GM23338 (cell line): ENCODE results near the gene ZFC3H1. TPM values are rescaled to one million over a fixed set of nuclear protein-coding genes. Genes with fewer than 3 reads are reported as not detected.

Experiments used
- ATAC-seq: fragments of 200-7000 bp; cut with Tn5 transposase; 3 replicates; pipeline ENCODE4 v1.9.1; 2020
- DNase-seq: peaks from one replicate; pipeline ENCODE4 v3.0.0-alpha.2; 2015; ENCODE audit warnings: low spot score
- H2AFZ ChIP-seq: fragments of 200-600 bp; sonication (generic); 2 replicates; pipeline ENCODE4 v1.8.0; 2016; ENCODE audit warnings: antibody characterized with exemption, mild to moderate bottlenecking, moderate library complexity
- H3F3A ChIP-seq: fragments of 200-600 bp; sonication (generic); replicated peaks from 2 replicates; pipeline ENCODE4 v1.8.0; 2017; ENCODE audit warnings: antibody characterized with exemption, mixed run types, low read depth
- H3K27ac ChIP-seq: fragments of 200-600 bp; sonication (generic); 2 replicates; pipeline ENCODE4 v1.6.1; 2016; ENCODE audit warnings: low read depth
- H3K27me3 ChIP-seq: fragments of 200-600 bp; sonication (generic); 2 replicates; pipeline ENCODE4 v1.8.0; 2016; ENCODE audit warnings: mild to moderate bottlenecking, mixed run types, moderate library complexity; ENCODE audit not compliant: insufficient read depth
- H3K36me3 ChIP-seq: fragments of 200-600 bp; sonication (generic); 2 replicates; pipeline ENCODE4 v1.8.0; 2016; ENCODE audit warnings: mild to moderate bottlenecking; ENCODE audit not compliant: insufficient read depth
- H3K4me1 ChIP-seq: fragments of 200-600 bp; sonication (generic); 2 replicates; pipeline ENCODE4 v1.8.0; 2016; ENCODE audit warnings: mild to moderate bottlenecking, moderate library complexity; ENCODE audit not compliant: insufficient read depth
- H3K4me2 ChIP-seq: fragments of 200-600 bp; sonication (generic); 2 replicates; pipeline ENCODE4 v1.7.1; 2017; ENCODE audit warnings: mixed run types
- H3K4me3 ChIP-seq: fragments of 200-600 bp; sonication (generic); 2 replicates; pipeline ENCODE4 v1.6.1; 2016; ENCODE audit warnings: mixed run types
- H3K79me2 ChIP-seq: fragments of 200-600 bp; sonication (generic); replicated peaks from 2 replicates; pipeline ENCODE4 v1.8.0; 2017; ENCODE audit warnings: mild to moderate bottlenecking; ENCODE audit not compliant: insufficient read depth
- H3K9me2 ChIP-seq: fragments of 200-600 bp; sonication (generic); 2 replicates; pipeline ENCODE4 v1.8.0; 2017; ENCODE audit not compliant: insufficient read depth
- H4K20me1 ChIP-seq: fragments of 200-600 bp; sonication (generic); replicated peaks from 2 replicates; pipeline ENCODE4 v1.8.0; 2017; ENCODE audit warnings: mild to moderate bottlenecking; ENCODE audit not compliant: insufficient read depth
- H3K27ac Mint-ChIP-seq: 2 replicates; pipeline ENCODE4 v1.8.0; 2020; ENCODE audit warnings: inconsistent platforms, mild to moderate bottlenecking, moderate library complexity, mixed read lengths
- H3K27me3 Mint-ChIP-seq: 3 replicates; pipeline ENCODE4 v1.8.0; 2022; ENCODE audit warnings: low read depth, mild to moderate bottlenecking, moderate library complexity, mixed read lengths, inconsistent platforms; ENCODE audit not compliant: insufficient read depth, poor library complexity
- H3K36me3 Mint-ChIP-seq: 3 replicates; pipeline ENCODE4 v1.8.0; 2021; ENCODE audit warnings: low read depth, mild to moderate bottlenecking, inconsistent platforms, moderate library complexity, mixed read lengths
- H3K4me1 Mint-ChIP-seq: 3 replicates; pipeline ENCODE4 v1.8.0; 2020; ENCODE audit warnings: mild to moderate bottlenecking, inconsistent platforms, mixed read lengths
- H3K4me3 Mint-ChIP-seq: 3 replicates; pipeline ENCODE4 v1.8.0; 2021; ENCODE audit warnings: moderate library complexity, mild to moderate bottlenecking, inconsistent platforms, mixed read lengths
- H3K9me3 Mint-ChIP-seq: 3 replicates; pipeline ENCODE4 v1.8.0; 2020; ENCODE audit warnings: moderate library complexity, mild to moderate bottlenecking, inconsistent platforms, mixed read lengths
- CREB1 ChIP-seq: fragments of 250-450 bp; sonication (Bioruptor Pico); IDR thresholded peaks from 2 replicates; pipeline ENCODE4 v1.5.0; 2020; ENCODE audit warnings: low read depth, mild to moderate bottlenecking, moderate library complexity
- EZH2 ChIP-seq: fragments of 200-600 bp; sonication (generic); IDR thresholded peaks from one replicate; pipeline ENCODE4 v1.8.0; 2017; ENCODE audit warnings: antibody characterized with exemption, mild to moderate bottlenecking, low read depth; ENCODE audit not compliant: unreplicated experiment
- EZH2phosphoT487 ChIP-seq: fragments of 200-600 bp; sonication (generic); IDR thresholded peaks from one replicate; pipeline ENCODE4 v1.8.1; 2018; ENCODE audit warnings: antibody characterized with exemption; ENCODE audit not compliant: unreplicated experiment
- JUNB ChIP-seq: IDR thresholded peaks from one replicate; pipeline ENCODE4 v1.6.1; 2016; ENCODE audit warnings: antibody characterized with exemption; ENCODE audit not compliant: unreplicated experiment
- NANOG ChIP-seq: IDR thresholded peaks from 2 replicates; pipeline ENCODE4 v1.6.1; 2016; ENCODE audit warnings: antibody characterized with exemption, borderline replicate concordance
- POLR2AphosphoS5 ChIP-seq: IDR thresholded peaks from 2 replicates; pipeline ENCODE4 v1.6.1; 2016; ENCODE audit warnings: antibody characterized with exemption, low read depth
- STAT1 ChIP-seq: IDR thresholded peaks from one replicate; pipeline ENCODE4 v1.6.1; 2016; ENCODE audit warnings: antibody characterized with exemption; ENCODE audit not compliant: unreplicated experiment
- ZNF114 ChIP-seq: fragments of 250-450 bp; sonication (Bioruptor Pico); IDR thresholded peaks from 2 replicates; pipeline ENCODE4 v1.5.0; 2020; ENCODE audit warnings: mild to moderate bottlenecking, moderate library complexity
- ZNF331 ChIP-seq: fragments of 250-450 bp; sonication (Bioruptor Pico); IDR thresholded peaks from 2 replicates; pipeline ENCODE4 v1.5.0; 2020; ENCODE audit warnings: low read depth, mild to moderate bottlenecking, moderate library complexity
- polyA plus RNA-seq: library from polyadenylated mRNA; unstranded; fragments of >200 nt; fragmentation: Nextera tagmentation; extraction: Ambion mirVana; gene quantifications from 2 replicates; pipeline ENCODE4 v1.2.1, GENCODE V29; 2016
- total RNA-seq: library from RNA; depleted of rRNA; stranded (reverse); fragments of >200 nt; shearing (Covaris generic); gene quantifications from 2 replicates; pipeline ENCODE4 v1.2.3, GENCODE V29; 2014
- TF ChIP-seq, protein P1 (sequence below): IDR thresholded peaks from 2 replicates; pipeline ENCODE4 v1.6.1; 2016; ENCODE audit warnings: antibody characterized with exemption
- TF ChIP-seq, protein P2 (sequence below), 2 experiments: fragments of 200-600 bp in 1 of 2; sonication (generic) in 1 of 2; conservative IDR thresholded peaks; 2 replicates each; pipeline versions ENCODE4 v1.5.1 to v1.6.1; 2016 to 2017; ENCODE audit warnings: antibody characterized with exemption in 2 of 2, low read depth in 2 of 2, mild to moderate bottlenecking in 2 of 2, moderate library complexity in 1 of 2
- TF ChIP-seq, protein P3 (sequence below): fragments of 250-450 bp; sonication (Bioruptor Pico); IDR thresholded peaks from 2 replicates; pipeline ENCODE4 v1.5.0; 2020; ENCODE audit warnings: mild to moderate bottlenecking, moderate library complexity
- TF ChIP-seq, protein P4 (sequence below): IDR thresholded peaks from one replicate; pipeline ENCODE4 v1.6.1; 2018; ENCODE audit warnings: antibody characterized with exemption; ENCODE audit not compliant: unreplicated experiment

The ZFC3H1 gene
- total and polyA plus RNA-seq, 2 experiments from 2014 or later = 30.3 to 46.2 TPM

DNA sequence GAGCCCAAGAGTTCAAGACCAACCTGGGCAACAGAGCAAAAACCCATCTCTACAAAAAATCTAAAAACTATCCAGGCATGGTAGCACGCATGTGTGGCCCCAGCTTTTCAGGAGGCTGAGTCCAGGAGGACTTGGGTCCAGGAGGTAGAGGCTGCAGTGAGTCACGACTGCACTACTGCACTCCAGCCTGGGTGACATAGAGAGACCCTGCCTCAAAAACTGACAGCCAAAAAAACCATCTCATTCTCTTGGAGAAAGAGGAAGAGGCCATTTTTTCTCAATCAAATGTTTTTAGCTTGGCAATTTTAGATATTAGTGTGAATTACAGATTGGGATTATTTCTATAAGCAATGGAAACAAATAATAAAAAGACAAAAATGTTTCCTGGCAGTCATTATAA lies 38.2 kb downstream of the ZFC3H1 start:
- H3K36me3 Mint-ChIP-seq = peaks cover 75% of the 10 kb centered on the region
- H3K9me3 Mint-ChIP-seq = no peaks in the 10 kb centered on the region
- no peaks in the 10 kb centered on the region for H3K27me3 Mint-ChIP-seq
- no peaks in the 10 kb centered on the region for H3F3A ChIP-seq
- no peak overlapping the region for H3K27ac Mint-ChIP-seq
- TF ChIP-seq ZNF331 (CRISPR knock-in tag) = no peak
- TF ChIP-seq EZH2 = no peak
- TF ChIP-seq ZNF114 (CRISPR knock-in tag) = no peak
- TF ChIP-seq POLR2AphosphoS5 = no peak
- no peak for TF ChIP-seq JUNB
- TF ChIP-seq, protein P1, sequence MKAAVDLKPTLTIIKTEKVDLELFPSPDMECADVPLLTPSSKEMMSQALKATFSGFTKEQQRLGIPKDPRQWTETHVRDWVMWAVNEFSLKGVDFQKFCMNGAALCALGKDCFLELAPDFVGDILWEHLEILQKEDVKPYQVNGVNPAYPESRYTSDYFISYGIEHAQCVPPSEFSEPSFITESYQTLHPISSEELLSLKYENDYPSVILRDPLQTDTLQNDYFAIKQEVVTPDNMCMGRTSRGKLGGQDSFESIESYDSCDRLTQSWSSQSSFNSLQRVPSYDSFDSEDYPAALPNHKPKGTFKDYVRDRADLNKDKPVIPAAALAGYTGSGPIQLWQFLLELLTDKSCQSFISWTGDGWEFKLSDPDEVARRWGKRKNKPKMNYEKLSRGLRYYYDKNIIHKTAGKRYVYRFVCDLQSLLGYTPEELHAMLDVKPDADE = no peak
- TF ChIP-seq, protein P2, sequence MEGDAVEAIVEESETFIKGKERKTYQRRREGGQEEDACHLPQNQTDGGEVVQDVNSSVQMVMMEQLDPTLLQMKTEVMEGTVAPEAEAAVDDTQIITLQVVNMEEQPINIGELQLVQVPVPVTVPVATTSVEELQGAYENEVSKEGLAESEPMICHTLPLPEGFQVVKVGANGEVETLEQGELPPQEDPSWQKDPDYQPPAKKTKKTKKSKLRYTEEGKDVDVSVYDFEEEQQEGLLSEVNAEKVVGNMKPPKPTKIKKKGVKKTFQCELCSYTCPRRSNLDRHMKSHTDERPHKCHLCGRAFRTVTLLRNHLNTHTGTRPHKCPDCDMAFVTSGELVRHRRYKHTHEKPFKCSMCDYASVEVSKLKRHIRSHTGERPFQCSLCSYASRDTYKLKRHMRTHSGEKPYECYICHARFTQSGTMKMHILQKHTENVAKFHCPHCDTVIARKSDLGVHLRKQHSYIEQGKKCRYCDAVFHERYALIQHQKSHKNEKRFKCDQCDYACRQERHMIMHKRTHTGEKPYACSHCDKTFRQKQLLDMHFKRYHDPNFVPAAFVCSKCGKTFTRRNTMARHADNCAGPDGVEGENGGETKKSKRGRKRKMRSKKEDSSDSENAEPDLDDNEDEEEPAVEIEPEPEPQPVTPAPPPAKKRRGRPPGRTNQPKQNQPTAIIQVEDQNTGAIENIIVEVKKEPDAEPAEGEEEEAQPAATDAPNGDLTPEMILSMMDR (conservative IDR thresholded peaks at IDR 0.05; ENCODE audit: low read depth in 2 of 2) = no peak
- TF ChIP-seq, protein P3, sequence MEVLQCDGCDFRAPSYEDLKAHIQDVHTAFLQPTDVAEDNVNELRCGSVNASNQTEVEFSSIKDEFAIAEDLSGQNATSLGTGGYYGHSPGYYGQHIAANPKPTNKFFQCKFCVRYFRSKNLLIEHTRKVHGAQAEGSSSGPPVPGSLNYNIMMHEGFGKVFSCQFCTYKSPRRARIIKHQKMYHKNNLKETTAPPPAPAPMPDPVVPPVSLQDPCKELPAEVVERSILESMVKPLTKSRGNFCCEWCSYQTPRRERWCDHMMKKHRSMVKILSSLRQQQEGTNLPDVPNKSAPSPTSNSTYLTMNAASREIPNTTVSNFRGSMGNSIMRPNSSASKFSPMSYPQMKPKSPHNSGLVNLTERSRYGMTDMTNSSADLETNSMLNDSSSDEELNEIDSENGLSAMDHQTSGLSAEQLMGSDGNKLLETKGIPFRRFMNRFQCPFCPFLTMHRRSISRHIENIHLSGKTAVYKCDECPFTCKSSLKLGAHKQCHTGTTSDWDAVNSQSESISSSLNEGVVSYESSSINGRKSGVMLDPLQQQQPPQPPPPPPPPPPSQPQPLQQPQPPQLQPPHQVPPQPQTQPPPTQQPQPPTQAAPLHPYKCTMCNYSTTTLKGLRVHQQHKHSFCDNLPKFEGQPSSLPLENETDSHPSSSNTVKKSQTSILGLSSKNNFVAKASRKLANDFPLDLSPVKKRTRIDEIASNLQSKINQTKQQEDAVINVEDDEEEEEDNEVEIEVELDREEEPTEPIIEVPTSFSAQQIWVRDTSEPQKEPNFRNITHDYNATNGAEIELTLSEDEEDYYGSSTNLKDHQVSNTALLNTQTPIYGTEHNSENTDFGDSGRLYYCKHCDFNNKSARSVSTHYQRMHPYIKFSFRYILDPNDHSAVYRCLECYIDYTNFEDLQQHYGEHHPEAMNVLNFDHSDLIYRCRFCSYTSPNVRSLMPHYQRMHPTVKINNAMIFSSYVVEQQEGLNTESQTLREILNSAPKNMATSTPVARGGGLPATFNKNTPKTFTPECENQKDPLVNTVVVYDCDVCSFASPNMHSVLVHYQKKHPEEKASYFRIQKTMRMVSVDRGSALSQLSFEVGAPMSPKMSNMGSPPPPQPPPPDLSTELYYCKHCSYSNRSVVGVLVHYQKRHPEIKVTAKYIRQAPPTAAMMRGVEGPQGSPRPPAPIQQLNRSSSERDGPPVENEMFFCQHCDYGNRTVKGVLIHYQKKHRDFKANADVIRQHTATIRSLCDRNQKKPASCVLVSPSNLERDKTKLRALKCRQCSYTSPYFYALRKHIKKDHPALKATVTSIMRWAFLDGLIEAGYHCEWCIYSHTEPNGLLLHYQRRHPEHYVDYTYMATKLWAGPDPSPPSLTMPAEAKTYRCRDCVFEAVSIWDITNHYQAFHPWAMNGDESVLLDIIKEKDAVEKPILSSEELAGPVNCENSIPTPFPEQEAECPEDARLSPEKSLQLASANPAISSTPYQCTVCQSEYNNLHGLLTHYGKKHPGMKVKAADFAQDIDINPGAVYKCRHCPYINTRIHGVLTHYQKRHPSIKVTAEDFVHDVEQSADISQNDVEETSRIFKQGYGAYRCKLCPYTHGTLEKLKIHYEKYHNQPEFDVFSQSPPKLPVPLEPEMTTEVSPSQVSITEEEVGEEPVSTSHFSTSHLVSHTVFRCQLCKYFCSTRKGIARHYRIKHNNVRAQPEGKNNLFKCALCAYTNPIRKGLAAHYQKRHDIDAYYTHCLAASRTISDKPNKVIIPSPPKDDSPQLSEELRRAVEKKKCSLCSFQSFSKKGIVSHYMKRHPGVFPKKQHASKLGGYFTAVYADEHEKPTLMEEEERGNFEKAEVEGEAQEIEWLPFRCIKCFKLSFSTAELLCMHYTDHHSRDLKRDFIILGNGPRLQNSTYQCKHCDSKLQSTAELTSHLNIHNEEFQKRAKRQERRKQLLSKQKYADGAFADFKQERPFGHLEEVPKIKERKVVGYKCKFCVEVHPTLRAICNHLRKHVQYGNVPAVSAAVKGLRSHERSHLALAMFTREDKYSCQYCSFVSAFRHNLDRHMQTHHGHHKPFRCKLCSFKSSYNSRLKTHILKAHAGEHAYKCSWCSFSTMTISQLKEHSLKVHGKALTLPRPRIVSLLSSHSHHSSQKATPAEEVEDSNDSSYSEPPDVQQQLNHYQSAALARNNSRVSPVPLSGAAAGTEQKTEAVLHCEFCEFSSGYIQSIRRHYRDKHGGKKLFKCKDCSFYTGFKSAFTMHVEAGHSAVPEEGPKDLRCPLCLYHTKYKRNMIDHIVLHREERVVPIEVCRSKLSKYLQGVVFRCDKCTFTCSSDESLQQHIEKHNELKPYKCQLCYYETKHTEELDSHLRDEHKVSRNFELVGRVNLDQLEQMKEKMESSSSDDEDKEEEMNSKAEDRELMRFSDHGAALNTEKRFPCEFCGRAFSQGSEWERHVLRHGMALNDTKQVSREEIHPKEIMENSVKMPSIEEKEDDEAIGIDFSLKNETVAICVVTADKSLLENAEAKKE (CRISPR knock-in tag) = no peak
- TF ChIP-seq, protein P4, sequence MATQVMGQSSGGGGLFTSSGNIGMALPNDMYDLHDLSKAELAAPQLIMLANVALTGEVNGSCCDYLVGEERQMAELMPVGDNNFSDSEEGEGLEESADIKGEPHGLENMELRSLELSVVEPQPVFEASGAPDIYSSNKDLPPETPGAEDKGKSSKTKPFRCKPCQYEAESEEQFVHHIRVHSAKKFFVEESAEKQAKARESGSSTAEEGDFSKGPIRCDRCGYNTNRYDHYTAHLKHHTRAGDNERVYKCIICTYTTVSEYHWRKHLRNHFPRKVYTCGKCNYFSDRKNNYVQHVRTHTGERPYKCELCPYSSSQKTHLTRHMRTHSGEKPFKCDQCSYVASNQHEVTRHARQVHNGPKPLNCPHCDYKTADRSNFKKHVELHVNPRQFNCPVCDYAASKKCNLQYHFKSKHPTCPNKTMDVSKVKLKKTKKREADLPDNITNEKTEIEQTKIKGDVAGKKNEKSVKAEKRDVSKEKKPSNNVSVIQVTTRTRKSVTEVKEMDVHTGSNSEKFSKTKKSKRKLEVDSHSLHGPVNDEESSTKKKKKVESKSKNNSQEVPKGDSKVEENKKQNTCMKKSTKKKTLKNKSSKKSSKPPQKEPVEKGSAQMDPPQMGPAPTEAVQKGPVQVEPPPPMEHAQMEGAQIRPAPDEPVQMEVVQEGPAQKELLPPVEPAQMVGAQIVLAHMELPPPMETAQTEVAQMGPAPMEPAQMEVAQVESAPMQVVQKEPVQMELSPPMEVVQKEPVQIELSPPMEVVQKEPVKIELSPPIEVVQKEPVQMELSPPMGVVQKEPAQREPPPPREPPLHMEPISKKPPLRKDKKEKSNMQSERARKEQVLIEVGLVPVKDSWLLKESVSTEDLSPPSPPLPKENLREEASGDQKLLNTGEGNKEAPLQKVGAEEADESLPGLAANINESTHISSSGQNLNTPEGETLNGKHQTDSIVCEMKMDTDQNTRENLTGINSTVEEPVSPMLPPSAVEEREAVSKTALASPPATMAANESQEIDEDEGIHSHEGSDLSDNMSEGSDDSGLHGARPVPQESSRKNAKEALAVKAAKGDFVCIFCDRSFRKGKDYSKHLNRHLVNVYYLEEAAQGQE = no peak
- no peak for TF ChIP-seq CREB1 (CRISPR knock-in tag)
- TF ChIP-seq EZH2phosphoT487 = no peak
- no peak for TF ChIP-seq STAT1
- no peak for TF ChIP-seq NANOG
- H3K27me3 ChIP-seq = no peaks in the 10 kb centered on the region
- no peak overlapping the region for H3K4me3 ChIP-seq
- H3K27ac ChIP-seq = no peak overlapping the region
- no peaks in the 10 kb centered on the region for H3K79me2 ChIP-seq
- DNase-seq (no peak), ATAC-seq (no peak)
- H3K4me1 Mint-ChIP-seq = peaks cover 11% of the 10 kb centered on the region; the same call in 2 of the 3 replicates
- H3K36me3 ChIP-seq = peaks cover 50% of the 10 kb centered on the region
- no peak overlapping the region for H2AFZ ChIP-seq
- H3K4me3 Mint-ChIP-seq = no peak overlapping the region
- no peak overlapping the region for H3K4me2 ChIP-seq
- no peaks in the 10 kb centered on the region for H3K9me2 ChIP-seq
- H4K20me1 ChIP-seq = no peaks in the 10 kb centered on the region
- peaks cover 7% of the 10 kb centered on the region for H3K4me1 ChIP-seq
